GM21619 (cell line): ENCODE measurements around the gene GEMIN5.
"Not testable (repeated sequence)": the region's sequence is repeated elsewhere in the genome, so short reads cannot be mapped to it uniquely, and the experiment has no call there.

ENCODE experiments used
- ATAC-seq: cut with Tn5 transposase; IDR thresholded peaks from one replicate; pipeline ENCODE4 v1.9.1; 2021; ENCODE audit not compliant: unreplicated experiment

The GEMIN5 gene

GRCh38 chr5:154945695-154946301 lies 7.8 kb upstream of the GEMIN5 start:
- no peak for ATAC-seq

GRCh38 chr5:154944716-154945115 lies 6.7 kb upstream of the GEMIN5 start:
- no peak for ATAC-seq

GRCh38 chr5:154943527-154943926 lies 5.5 kb upstream of the GEMIN5 start:
- ATAC-seq: no peak

- ATAC-seq: peak; percentile 50
Observed at GRCh38 chr5:154940772-154941620, 3.0 kb upstream of the GEMIN5 start, which contains the start of gene MRPL22. TSS of gene MRPL22 (plus strand) at chr5:154941073. CDS start at chr5:154941111, 38 bp downstream.

GRCh38 chr5:154940375-154940771 lies 2.4 kb upstream of the GEMIN5 start:
- no peak for ATAC-seq

- ATAC-seq: not testable (repeated sequence)
Observed at GRCh38 chr5:154939387-154939786, 1.4 kb upstream of the GEMIN5 start.

GRCh38 chr5:154937186-154937717 lies 759 bp downstream of the GEMIN5 start:
- ATAC-seq: no peak

DNA sequence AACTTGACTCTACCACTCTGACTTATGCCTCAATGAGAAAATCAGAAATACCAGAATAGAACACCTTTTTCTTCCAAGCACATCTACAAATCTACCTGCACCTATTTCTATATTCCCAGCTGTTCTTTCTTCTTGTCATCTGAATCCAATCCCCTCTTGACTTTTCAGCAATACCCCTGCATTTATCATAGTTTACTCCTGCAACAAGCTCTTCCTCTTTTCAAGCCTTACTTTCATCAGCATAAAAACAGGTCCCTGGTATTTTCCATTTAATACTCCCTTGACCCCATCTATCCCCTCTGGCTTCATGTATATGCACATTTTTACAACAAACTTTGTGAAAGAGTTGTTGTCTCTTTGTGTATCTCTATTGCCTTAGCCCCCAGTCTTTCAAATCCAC lies 3.1 kb downstream of the GEMIN5 start:
- ATAC-seq: no peak

DNA sequence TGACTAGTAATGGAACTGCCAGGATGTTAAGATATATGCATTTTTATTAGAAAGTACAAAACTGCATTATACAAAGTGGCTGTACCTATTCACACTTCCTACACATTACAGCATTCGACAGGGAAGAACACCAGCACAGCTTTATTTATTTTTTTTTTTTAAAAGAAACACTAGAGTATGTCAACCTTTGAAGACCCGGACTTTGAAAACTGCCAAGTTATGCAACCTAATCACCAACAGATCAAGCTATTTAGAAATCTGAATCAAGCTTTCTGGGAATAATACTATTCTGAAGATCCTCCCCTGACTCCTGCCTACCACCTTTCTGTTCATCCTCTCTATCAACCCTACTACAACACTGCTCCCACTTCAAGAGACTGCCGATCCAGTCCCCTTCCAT lies 4.5 kb downstream of the GEMIN5 start:
- no peak for ATAC-seq

- ATAC-seq: no peak
Observed at GRCh38 chr5:154923441-154924430, 14.3 kb downstream of the GEMIN5 start.

- no peak for ATAC-seq
Observed at GRCh38 chr5:154917757-154918156, 20.3 kb downstream of the GEMIN5 start.

- no peak for ATAC-seq
Observed at GRCh38 chr5:154916874-154917273, 21.1 kb downstream of the GEMIN5 start.

GRCh38 chr5:154905601-154906000 lies 32.4 kb downstream of the GEMIN5 start:
- not testable (repeated sequence) for ATAC-seq

DNA sequence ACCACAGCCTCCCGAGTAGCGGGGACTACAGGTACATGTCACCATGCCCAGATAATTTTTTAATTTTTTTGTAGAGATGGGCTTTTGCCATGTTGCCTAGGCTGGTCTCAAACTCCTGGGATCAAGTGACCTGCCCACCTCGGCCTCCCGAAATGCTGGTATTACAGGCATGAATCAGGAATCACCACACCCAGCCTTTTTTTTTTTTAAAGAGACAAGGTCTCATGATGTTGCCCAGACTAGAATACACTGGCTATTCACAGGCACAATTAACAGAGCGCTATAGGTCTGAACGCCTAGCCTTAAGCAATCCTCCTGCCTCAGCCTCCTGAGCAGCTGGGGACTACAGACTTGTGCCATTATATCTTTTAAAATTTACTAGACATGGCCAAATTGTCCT lies 36.1 kb downstream of the GEMIN5 start:
- ATAC-seq: no peak

DNA sequence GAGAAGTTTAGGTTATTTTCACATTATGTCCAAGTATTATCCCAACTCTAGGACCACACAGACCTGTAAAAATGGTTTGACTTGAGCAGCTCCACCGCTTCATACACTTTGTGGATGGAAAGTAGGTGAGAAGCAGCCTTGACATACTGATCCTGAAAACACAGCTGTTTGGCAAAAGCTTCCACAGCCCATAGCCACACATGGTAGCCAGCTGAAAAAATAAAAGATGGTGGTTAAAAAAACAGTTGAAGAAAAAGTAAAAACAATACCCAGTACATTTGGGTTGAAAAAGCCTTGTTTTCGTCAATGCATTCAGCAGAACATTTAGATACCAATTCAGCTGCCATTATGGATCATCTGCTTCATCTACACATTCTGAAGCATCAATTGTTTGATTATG lies 36.7 kb downstream of the GEMIN5 start:
- no peak for ATAC-seq

DNA sequence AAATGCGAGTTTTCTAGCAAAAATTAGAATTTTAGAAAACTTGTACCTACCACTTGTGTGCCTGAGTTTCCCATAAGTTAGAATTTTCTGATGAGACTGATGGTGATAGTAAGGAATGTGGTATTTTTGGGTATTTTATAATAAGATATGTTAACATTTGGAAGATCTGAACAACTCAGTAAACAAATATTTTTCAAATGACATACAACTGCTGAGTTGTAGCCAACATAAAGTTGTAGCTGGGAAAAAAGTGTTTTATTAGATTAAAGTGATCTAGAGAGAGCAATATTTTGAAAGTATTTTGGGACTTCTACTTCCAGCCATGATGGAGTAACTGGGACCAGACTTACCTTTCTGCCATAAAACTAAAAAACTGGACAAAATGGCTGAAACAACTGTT lies 37.9 kb downstream of the GEMIN5 start:
- no peak for ATAC-seq

DNA sequence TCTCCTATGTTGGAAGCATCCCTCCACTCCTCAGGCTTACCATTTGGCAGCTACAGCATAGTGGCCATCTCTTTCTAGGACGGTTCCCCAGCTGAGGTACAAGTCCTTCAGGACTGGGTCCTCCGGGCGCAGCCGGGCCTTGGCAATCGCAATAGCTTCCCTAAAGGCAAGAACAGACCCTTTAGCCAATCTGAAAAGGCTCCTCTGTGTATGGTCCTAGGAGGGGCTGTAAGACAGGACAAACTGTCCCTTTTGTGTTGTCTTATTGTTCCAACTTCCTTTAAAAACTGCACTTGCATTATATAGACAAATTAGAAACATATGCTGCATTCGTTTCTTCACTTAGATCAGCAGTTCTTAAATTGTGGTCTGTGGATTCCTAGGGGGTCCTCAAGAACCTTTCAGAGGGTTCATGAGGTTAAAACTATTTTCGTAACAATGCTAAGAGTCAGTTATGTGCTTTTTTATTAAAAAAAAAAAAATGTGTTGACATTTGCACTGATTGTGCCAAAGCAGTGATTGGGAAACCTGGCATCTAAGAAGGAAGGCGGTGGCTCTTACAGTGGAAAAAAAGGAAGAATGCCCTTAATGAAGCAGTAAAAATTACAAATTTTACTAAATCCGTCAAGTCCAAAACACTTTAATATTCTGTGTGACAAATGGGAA lies 38.7 kb downstream of the GEMIN5 start:
- no peak for ATAC-seq

DNA sequence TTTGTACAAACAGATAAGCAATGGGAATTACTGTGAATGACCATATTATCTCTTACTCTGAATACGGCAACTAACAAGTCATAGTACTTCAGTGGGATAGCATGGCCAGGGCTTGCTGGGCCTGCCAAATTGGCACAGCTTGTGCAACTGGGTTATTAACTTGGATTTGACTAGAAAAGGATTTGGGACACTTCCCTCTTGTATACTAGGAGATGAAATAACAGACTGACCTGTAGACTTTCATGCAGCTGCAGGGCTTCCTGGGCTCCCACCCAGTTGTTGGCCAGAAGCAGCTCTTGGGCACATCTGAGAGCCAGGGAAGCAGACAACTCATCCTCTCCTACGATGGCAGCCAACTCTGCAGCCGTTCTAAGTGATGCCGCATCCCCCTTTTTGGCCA lies 39.8 kb downstream of the GEMIN5 start:
- ATAC-seq: no peak

GRCh38 chr5:154896562-154897165 lies 41.3 kb downstream of the GEMIN5 start:
- ATAC-seq: no peak
